ENCODE results near the gene PDPK1.

PDPK1 gene

GRCh38 chr16:2500918-2501750, 36.7 kb upstream of the PDPK1 start:
- TF ChIP-seq CTCF (IDR thresholded peaks at IDR 0.05), result peak; percentile 94

- TF ChIP-seq CTCF (IDR thresholded peaks at IDR 0.05), result no peak
These were observed 35.6 kb upstream of the PDPK1 start for GRCh38 chr16:2501946-2502895.

GRCh38 chr16:2505695-2506094, 32.1 kb upstream of the PDPK1 start:
- TF ChIP-seq CTCF (IDR thresholded peaks at IDR 0.05), result no peak

GRCh38 chr16:2507052-2507659, 30.7 kb upstream of the PDPK1 start:
- no peak for TF ChIP-seq CTCF (IDR thresholded peaks at IDR 0.05)

GRCh38 chr16:2507665-2508064, 30.2 kb upstream of the PDPK1 start:
- TF ChIP-seq CTCF (IDR thresholded peaks at IDR 0.05), result no peak

GRCh38 chr16:2508722-2509400, 29.0 kb upstream of the PDPK1 start:
- TF ChIP-seq CTCF (IDR thresholded peaks at IDR 0.05), result no peak

All from LNCAP (cell line).